NCI-H1436 treated with DMSO at 0.1 percent for 48 hours (cell line): Measurements from ENCODE around the gene WFDC1.
A peak's percentile ranks its signal among the peaks of the same experiment; 100 is the strongest.

ENCODE experiments used
- DNase-seq: peaks from one replicate; lab custom pipeline; 2025; lab: John Stamatoyannopoulos, UW

Gene WFDC1

DNA sequence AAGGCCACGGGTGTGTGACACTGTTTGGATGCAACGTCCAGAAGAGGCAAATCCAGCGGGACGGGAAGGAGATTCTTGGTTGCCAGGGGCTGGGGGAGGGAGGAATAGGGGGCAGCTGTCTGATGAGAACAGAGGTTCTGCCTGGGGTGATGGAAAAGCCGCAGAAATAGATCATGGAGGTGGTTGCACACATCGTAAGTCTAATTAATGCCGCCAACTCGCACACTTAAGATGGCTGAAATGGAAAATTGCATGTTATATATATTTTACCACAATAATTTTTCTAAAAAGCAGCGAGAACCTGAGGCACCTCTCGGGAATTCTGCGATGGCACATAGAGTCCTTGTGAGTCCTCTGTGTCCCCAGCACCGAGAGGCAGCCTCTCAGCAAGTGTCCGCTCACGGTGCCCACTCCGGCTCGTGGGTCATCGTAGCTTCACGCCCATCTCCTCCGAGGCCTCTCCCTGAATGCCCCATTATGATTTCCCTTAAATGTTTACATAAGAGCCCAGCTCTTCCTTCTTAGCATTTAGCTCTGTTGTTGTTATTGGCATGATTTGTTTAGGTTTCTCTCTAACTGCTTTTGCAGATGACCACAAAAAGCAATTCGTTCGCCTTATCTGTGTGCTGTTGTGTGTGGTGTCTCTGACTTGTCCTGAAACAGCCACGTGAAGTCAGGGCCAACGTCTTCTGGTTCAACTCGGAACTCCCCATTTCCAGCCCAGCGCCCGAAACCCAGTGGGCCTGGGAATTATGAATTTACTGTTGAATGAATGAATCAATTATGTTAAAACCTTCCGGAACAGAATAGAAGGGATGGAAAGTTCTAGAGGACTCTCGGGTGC lies 7.7 kb downstream of the WFDC1 start:
- no peak for DNase-seq

DNA sequence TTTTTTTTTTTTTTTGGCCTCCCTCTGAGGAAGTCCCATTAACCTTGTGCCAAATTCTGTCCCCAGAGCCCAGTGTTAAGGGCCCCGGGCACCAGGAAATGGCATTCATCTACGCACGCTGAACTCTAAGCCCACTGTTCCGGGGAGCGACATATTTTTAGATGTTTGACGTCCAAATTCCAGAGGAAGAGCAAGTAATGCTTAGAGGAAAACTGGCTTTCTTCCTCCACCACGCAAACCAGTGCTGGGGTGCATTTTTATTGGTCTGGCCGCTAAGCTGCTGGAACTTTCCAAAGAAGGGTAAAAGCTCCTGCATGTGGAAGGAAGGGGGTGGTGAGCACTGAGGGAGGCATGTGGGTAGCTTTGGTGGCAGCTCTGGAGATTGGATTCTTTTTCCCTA lies 8.3 kb downstream of the WFDC1 start:
- DNase-seq = no peak

DNA sequence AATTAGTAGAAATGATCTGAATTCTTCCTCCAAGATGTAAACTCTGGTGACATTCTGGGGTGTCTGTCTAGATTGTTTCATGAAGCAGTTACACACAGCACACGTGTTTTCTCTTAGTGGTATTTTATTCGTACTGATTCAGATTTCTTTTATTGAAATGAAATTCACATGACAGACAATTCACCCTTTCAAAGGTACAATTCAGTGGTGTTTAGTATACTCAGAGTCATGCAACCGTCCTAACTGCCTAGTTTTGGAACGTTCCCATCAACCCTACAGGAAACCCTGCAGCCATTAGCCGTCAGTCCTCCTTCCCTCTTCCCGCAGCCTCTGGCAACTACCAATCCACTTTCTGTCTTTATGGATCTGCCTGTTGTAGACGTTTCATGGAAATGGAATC lies 8.8 kb downstream of the WFDC1 start:
- no peak for DNase-seq

DNA sequence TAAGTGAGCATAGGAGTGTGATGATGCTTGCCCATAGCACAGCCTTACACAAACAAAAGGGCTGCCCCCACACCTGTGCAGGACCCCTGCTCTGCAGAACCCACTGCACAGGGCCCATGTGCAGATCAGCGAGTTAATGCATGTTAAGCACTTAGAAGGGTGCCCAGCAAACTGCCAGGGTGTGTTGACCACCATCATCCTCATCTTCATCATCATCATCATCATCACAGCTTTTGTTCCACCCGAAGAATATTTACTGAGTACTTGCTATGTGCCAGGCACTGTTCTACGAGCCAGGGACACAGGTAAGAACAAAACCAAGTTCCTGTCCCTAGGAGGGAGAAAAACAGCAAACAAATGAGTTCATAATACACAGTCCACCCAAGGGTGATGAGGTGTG lies 11.9 kb downstream of the WFDC1 start:
- no peak for DNase-seq

DNA sequence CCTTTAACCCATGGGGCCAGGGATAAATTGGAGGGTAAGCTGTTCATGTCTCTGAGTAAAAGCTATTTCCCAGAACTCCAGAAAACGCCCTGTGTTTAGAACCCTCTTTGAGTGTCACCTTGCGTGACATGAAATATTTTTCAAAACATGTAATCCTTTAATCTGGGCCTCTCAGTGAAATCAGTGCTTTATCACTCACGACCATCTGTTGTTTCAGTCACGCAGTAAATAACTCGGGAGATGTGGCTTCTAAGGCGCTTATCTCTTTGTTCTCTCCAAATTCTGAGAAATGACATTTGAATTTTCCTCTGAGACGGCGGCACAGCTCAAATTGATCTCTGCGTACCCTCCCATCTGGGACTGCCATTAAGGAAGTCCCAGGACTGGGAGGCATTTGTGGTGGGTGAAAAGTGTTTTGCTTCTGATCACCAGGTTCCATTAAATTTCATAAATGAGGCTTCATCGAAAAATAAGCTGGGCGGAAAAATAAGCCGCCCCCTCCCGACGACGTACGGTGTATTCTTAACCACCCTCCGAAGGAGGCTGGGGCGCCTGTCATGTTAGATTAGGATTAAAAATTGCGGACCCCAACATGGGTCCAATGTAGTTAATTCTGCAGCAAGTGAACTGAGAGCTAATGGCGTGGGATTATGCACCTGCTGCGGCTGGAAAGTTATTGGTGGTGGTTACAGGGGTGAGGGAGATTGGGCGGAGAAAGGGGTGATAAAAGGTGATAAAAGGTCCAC lies 12.7 kb downstream of the WFDC1 start:
- DNase-seq = no peak

DNA sequence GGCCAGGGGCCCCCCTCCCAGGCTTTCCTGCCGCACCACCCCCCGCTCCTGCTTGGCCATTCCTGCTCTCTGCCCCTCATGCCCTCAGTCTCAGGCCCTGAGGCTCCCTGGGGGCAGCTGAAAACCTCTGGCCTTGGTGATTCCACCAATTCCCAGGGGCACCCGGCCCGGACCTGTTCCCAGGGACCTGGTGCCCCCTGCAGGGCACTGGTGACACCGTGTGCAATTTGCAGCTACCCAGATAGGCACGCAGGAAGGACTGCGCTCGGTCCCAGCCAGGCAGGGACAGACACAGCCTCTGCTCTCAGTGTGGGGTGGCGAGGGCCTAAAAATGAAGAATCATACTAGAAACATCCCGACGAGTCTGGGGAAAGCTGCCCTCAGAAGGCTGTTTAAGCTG lies 13.4 kb downstream of the WFDC1 start:
- no peak for DNase-seq

DNA sequence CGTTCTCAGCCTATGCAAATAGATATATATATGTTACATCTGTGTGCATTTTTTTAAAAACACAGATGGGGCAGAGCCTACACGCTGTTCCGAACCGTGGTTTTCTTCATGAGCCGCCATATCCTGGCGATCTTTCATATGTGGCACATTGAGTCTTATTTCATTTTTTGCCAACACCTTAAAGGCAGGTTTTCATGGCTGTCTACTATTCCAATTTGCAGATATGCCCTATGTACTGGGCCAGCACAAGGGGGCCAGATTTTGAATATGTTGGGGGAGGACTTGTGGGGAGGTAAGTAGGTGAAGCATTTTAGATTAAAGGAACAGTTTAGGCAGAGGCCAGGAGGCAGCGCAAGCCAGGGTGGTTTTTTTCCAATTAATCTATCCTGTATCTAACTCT lies 16.0 kb downstream of the WFDC1 start:
- DNase-seq = no peak

DNA sequence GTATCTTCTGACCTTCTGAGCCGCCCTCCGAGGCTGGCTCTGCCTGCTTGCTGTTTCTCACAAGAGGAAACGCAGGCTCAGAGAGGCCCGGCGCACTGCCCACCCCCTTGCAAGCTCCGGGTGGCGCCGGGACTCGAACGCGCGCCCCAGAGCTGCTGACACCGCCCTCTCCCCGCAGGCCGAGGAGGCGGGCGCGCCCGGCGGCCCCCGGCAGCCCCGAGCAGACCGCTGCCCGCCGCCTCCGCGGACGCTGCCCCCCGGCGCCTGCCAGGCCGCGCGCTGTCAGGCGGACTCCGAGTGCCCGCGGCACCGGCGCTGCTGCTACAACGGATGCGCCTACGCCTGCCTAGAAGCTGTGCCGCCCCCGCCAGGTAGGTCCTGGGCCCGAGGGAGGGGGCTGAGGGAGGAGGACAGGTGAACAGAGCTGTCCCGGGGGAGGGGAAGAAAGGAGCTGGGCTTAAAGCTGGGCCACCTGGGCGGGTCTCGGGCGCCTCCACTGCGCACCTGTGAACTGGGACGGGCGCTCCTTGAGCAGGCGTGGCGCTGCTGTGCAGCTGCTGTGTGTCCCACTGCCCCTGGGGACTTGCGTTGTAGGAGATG lies 18.2 kb downstream of the WFDC1 start:
- DNase-seq = peak; percentile 47

DNA sequence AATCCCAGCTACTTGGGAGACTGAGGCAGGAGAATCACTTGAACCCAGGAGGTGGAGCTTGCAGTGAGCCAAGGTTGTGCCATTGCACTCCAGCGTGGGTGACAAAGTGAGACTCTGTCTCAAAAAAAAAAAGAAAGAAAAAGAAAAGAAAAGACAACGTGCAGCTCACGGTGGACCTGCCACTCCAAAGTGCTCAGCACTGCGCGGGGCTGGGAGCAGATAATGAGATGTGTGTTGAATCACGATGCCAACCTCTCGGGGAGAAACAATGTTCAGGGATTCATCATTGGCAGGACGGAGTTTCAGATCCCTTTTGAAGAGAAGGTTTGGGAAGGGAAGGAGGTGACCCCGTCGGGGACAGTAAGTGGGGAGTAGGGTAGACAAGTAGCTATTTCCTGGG lies 19.2 kb downstream of the WFDC1 start:
- DNase-seq = no peak

DNA sequence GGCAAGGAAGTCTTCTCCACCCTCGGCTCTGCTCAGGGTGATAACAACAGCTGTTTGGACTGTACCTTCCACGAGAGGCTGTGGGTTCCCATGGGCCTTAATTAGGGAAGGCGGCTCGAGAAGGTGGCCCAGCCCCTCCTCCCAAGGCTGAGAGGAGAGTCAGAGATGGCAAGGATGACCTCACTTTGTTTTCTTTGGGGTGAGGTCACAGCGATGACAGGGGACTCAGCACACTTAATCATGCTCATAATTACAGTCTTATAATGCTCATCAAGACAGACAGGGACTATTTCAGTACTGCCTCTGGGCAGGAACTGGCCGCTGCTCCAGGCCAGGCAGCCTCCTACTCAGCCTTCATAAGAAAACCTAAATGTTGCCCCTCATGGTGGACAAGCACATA lies 19.7 kb downstream of the WFDC1 start:
- no peak for DNase-seq

DNA sequence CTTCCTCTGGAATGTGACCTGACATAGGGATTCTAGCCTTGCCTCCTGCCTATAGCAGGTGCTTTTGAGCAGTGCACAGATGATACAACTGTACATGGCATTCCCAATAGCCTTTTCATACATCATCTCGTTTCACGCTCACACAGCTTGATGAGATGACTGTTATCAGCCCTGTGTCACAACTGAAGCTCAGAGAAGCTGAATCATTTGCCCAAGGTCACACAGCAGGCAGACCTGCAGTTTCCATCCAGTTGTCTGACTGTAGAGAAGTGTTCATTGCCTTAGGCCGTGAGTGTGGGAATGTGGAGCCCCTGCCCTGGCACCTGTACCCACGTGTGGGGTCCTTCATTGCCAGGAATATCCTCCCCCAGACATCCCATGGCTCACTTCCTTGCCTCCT lies 20.1 kb downstream of the WFDC1 start:
- DNase-seq = no peak

DNA sequence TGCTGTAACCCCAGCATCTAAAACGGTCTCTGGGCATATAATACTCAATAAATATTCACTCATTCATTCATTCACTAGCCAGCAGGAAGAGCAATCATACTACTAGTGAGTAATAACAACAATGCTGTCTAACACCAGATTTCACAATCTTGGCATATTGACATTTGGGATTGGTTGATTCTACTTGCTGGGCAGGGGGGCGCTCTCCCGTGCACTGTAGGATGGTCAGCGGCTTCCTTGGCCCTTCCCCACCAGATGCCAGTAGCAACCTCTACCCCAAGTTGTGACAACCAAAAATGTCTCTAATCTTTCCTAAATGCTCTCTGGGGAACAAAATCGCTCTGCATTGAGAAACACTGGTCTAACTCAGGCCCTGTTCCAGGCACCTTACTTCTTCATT lies 20.7 kb downstream of the WFDC1 start:
- DNase-seq = no peak

DNA sequence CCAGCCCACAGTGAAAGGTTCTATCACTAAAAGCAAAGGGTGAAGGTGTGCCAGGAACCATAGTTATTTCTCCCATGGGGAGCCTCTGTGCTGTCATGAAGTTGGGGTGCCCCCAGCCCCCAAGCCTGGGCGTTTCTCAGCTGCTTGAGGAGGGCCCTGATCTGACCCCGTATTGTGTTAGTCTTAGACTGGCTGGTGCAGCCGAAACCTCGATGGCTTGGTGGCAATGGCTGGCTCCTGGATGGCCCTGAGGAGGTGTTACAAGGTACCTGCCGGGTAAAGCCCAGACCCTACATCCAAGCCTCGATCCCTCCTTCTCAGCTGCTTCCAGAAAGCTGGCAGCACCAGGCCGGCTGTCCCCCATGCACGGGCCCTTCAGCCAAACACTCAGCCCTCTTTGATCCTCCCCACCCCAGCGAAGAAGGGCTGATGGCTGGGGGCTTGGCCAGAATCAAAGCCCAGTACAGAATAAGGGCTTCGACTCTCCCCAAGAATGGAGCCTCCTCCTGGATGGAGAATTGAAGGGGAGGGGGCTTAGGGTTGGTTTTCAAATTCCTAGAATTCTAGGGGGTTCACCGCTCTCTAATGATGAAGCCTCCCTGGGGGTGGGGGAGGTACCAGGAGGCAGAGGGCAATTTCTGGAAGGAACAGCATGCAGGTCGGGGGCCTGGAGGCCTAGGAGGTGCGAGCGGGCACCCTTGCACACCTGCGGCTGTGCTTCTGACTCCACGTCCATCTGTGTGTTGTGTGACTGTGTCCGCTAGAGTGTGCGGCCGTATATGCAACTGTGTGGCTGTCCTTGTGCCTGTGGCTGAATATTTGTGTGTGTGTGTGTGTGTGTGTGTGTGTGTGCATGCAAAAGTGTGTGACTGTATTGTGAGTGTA lies 23.7 kb downstream of the WFDC1 start:
- no peak for DNase-seq

DNA sequence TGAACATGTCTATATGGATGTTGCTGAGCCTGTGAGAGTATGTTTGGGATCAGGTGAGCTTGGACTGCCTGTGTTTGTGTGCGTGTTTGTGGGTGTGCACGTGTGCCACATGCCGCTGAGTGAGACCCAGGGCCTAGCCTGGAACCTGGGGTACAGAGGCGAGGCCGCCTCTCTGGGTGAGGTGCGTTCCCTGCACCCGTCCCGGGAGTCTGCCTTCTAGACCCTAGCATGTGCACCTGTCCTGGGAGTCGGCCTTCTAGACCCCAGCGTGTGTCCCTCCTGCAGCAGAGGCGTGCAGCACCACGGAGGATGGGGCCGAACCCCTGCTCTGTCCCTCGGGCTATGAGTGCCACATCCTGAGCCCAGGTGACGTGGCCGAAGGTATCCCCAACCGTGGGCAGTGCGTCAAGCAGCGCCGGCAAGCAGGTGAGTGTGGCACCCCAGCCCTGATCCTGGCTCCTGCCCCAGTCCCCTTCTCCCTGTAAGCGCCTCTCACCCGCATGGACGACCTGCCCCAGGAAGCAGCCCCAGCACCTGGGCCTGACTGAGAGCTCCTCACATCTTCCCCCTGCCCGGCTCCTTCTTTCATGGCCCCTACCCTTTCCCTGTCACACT lies 24.6 kb downstream of the WFDC1 start:
- no peak for DNase-seq

DNA sequence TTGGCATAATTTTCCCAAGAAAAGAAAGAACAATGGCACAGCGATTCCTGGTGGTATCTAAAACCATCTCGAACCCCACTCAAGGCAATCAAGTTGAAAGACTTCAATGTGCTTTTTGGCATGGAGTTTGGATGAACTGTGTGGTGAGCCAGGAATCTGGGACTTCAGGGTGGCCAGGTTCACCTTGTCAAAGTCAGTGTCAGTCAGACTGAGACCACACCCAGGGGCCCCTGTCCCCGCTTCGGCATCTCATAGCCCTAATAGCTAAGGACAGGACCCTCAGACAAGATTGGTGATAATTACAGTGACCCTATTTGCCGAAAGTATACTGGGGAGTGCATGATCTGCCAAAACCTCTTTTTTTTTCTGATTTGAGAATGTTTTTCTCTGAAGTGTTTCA lies 25.8 kb downstream of the WFDC1 start:
- DNase-seq = no peak

DNA sequence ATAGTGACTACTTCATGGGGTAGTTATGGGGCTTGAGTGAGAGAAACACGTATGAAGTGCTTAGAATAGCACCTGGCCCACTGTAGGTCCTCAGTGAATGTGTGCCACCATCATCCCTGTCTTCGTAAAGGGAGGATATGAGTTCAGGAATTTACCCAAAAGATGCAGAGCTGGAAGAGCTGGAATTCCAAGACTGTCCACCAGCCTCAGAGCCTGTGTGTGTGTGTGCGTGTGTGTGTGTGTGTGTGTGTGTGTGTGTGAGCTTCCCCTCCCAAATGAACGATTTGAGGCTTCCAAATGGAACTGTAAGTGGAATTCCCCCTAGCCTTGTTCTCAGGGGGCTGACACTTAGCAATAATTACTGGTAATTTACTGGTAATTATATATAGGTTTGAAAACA lies 27.3 kb downstream of the WFDC1 start:
- DNase-seq = no peak

DNA sequence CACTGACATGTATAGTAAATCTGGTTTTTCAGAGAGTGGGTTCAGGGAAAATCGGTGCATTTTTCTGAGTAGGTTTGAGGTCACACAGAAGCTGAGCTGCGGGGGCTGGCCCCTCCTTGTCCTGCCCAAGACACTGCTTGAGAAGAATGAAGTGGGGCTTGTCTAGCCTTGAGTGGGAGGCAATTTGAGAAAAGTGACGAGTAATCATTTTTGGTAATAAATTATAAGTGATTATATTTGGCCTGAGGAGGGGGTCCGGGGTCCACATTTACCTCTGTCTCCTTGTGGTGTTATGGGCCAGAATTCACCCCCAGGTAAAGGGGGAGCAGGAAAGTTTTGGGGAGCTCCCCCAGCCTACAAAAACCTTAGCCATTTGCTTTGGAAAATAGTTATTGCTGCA lies 28.1 kb downstream of the WFDC1 start:
- DNase-seq = no peak

DNA sequence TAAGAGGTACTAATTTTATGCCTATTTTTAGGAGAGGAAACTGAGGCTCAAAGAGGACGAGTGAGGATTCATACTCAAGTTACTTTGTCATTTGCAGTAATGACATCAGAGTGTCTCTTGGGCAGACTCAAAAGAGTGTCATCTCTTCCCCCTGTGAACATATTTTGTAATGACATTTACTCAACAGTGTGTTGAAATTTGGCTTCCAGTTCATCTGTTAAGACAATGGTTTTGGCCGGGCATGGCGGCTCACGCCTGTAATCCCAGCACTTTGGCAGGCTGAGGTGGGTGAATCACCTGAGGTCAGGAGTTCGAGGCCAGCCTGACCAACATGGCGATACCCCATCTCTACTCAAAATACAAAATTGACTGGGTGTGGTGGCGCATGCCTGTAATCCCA lies 28.9 kb downstream of the WFDC1 start:
- DNase-seq = no peak

DNA sequence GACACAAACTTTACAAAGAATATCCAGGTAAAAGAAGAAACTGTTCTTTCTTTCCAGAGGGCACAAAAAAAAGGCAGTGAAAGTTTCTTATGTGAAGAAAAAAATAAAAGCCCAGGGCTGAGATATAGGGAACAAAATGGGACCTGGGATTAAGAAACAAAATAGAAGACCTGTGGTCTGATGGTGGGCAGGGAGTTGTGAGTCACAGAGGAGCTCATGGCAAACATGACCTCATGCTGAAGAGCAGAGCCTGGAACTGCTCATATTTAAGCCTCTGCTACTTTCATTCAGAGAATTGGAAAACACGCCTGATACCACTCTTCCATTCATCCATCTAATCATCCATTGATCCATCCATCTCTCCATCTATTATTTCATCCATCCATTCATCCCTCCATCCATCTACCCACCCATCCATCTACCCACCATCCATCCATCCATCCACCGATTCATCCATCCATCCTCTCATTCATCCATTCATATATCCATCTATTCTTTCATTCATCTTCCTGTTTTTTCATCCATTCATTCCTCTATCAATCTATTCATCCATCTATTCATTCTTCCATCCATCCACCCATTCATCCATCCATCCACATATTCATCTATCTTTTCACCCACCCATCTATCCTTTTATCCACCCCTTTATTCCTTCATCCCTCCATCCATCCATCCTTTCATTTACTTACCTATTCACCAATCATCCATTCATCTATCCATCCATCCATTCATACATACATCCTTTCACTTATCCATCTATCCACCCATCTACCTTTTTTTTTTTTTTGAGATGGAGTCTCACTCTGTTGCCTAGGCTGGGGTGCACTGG lies 30.0 kb downstream of the WFDC1 start:
- no peak for DNase-seq

DNA sequence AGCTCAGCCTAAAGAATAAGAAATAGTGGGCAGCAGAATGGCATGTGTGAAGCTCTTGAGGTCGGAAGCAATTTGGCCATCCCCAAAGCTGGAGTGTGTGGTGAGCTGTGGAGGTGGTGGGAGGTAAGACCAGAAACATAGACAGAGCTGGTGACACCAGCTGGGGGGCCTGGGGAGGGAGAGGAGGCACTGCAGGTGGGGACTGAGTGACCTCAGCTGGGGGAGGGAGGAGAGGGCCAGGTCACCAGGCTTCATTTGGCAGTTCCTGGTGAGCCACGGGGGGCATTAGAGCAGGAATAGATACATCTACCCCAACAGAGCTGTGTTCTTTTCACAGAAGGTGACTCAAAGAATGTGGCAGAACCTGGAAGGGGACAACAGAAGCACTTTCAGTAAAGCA lies 31.9 kb downstream of the WFDC1 start:
- no peak for DNase-seq
